ENCODE results near the gene OPCML. TPM values are rescaled to one million over a fixed set of nuclear protein-coding genes. Genes with fewer than 3 reads are reported as not detected.

Gene OPCML
- total RNA-seq, 4 donors from 2014 or later: not detected

GRCh38 chr11:133034929-133035328 lies 497.4 kb downstream of the OPCML start:
- in situ Hi-C loops (cut with MboI; ENCODE audit: low pct_ligation_motif_present in 1 of 4, low pct_unique_long_range_greater_than_20kb in 1 of 4, low sequenced_read_pairs in 3 of 4) (no loop called here), intact Hi-C loops (cut with DNase I; ENCODE audit: low total_unique reads) (no loop called here)
- DNase-seq: no peak
- Histone ChIP-seq H3K27ac (no peak overlapping the region), H3K9me3 (no peaks in the 10 kb centered on the region), H3K4me3 (no peak overlapping the region), H3K27me3 (no peaks in the 10 kb centered on the region), H3K4me1 (no peaks in the 10 kb centered on the region), H3K36me3 (no peaks in the 10 kb centered on the region)
- 76% methylated on average over 7 of the region's 7 CpGs; no CpG with 5 or more reads in 1 of the 2 donors for WGBS, 2 donors (ENCODE audit: low coverage in 1 of 2)
- TF ChIP-seq POLR2AphosphoS5 (IDR thresholded peaks at IDR 0.05): no peak
- TF ChIP-seq, protein P1, sequence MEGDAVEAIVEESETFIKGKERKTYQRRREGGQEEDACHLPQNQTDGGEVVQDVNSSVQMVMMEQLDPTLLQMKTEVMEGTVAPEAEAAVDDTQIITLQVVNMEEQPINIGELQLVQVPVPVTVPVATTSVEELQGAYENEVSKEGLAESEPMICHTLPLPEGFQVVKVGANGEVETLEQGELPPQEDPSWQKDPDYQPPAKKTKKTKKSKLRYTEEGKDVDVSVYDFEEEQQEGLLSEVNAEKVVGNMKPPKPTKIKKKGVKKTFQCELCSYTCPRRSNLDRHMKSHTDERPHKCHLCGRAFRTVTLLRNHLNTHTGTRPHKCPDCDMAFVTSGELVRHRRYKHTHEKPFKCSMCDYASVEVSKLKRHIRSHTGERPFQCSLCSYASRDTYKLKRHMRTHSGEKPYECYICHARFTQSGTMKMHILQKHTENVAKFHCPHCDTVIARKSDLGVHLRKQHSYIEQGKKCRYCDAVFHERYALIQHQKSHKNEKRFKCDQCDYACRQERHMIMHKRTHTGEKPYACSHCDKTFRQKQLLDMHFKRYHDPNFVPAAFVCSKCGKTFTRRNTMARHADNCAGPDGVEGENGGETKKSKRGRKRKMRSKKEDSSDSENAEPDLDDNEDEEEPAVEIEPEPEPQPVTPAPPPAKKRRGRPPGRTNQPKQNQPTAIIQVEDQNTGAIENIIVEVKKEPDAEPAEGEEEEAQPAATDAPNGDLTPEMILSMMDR (IDR thresholded peaks at IDR 0.05): no peak
- no peak for TF ChIP-seq EP300 (IDR thresholded peaks at IDR 0.05; ENCODE audit: low read depth)
- no peak for TF ChIP-seq POLR2A (IDR thresholded peaks at IDR 0.05)

DNA sequence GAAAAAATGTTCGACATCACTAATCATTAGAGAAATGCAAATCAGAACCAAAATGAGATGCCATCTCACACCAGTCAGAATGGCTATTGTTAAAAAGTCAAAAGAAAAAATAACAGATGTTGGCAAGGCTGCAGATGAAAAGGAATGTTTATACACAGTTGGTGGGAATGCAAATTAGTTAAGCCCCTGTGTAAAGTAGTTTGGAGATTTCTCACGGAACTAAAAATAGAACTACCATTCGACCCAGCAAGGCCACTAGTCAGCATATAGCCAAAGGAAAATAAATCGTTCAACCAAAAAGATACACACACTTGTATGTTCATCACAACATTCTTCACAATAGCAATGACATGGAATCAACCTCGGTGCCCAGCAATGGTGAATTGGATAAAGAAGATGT lies 503.2 kb downstream of the OPCML start:
- Histone ChIP-seq H3K27me3 (no peaks in the 10 kb centered on the region), H3K4me1 (no peaks in the 10 kb centered on the region), H3K36me3 (no peaks in the 10 kb centered on the region), H3K27ac (no peak overlapping the region), H3K9me3 (no peaks in the 10 kb centered on the region), H3K4me3 (no peak overlapping the region)
- TF ChIP-seq POLR2AphosphoS5 (IDR thresholded peaks at IDR 0.05): no peak
- no peak for TF ChIP-seq EP300 (IDR thresholded peaks at IDR 0.05; ENCODE audit: low read depth)
- TF ChIP-seq POLR2A (IDR thresholded peaks at IDR 0.05): no peak
- TF ChIP-seq, protein P1 (IDR thresholded peaks at IDR 0.05): no peak
- DNase-seq: no peak
- in situ Hi-C loops (cut with MboI; ENCODE audit: low pct_ligation_motif_present in 1 of 4, low pct_unique_long_range_greater_than_20kb in 1 of 4, low sequenced_read_pairs in 3 of 4) (no loop called here), intact Hi-C loops (cut with DNase I; ENCODE audit: low total_unique reads) (no loop called here)
- WGBS, 2 donors (ENCODE audit: low coverage in 1 of 2): 55 to 100% methylated on average over 1 to 5 of the region's 5 CpGs

GRCh38 chr11:133026952-133027351 lies 505.3 kb downstream of the OPCML start:
- H3K27ac ChIP-seq: no peak overlapping the region
- H3K27me3 ChIP-seq: no peaks in the 10 kb centered on the region
- no peaks in the 10 kb centered on the region for H3K9me3 ChIP-seq
- DNase-seq: no peak
- 59% methylated on average over 1 of the region's 1 CpG; no CpG with 5 or more reads in 1 of the 2 donors for WGBS, 2 donors (ENCODE audit: low coverage in 1 of 2)
- no peak overlapping the region for H3K4me3 ChIP-seq
- intact Hi-C loops (cut with DNase I; ENCODE audit: low total_unique reads) (no loop called here), in situ Hi-C loops (cut with MboI; ENCODE audit: low pct_ligation_motif_present in 1 of 4, low pct_unique_long_range_greater_than_20kb in 1 of 4, low sequenced_read_pairs in 3 of 4) (no loop called here)
- no peaks in the 10 kb centered on the region for H3K36me3 ChIP-seq
- TF ChIP-seq POLR2AphosphoS5 (IDR thresholded peaks at IDR 0.05): no peak
- TF ChIP-seq, protein P1 (IDR thresholded peaks at IDR 0.05): no peak
- TF ChIP-seq EP300 (IDR thresholded peaks at IDR 0.05; ENCODE audit: low read depth): no peak
- no peak for TF ChIP-seq POLR2A (IDR thresholded peaks at IDR 0.05)
- no peaks in the 10 kb centered on the region for H3K4me1 ChIP-seq

- DNase-seq: no peak
- Histone ChIP-seq H3K36me3 (no peaks in the 10 kb centered on the region), H3K27ac (no peak overlapping the region), H3K27me3 (no peaks in the 10 kb centered on the region), H3K9me3 (no peaks in the 10 kb centered on the region), H3K4me1 (no peaks in the 10 kb centered on the region), H3K4me3 (no peak overlapping the region)
- TF ChIP-seq, protein P1 (IDR thresholded peaks at IDR 0.05): no peak
- TF ChIP-seq EP300 (IDR thresholded peaks at IDR 0.05; ENCODE audit: low read depth) (no peak), POLR2AphosphoS5 (IDR thresholded peaks at IDR 0.05) (no peak), POLR2A (IDR thresholded peaks at IDR 0.05) (no peak)
- WGBS, 2 donors (ENCODE audit: low coverage in 1 of 2): 53 to 74% methylated on average over 2 to 5 of the region's 5 CpGs
- in situ Hi-C loops (cut with MboI; ENCODE audit: low pct_ligation_motif_present in 1 of 4, low pct_unique_long_range_greater_than_20kb in 1 of 4, low sequenced_read_pairs in 3 of 4) (no loop called here), intact Hi-C loops (cut with DNase I; ENCODE audit: low total_unique reads) (no loop called here)
Observed at GRCh38 chr11:133024301-133024700, 508.0 kb downstream of the OPCML start.

Data from transverse colon (tissue), 4 donors.